GM19468 (cell line): ENCODE results near the gene PHYHIPL.

Experiments
- ATAC-seq: cut with Tn5 transposase; IDR thresholded peaks from one replicate; pipeline ENCODE4 v1.9.1; 2021; ENCODE audit warnings: mild to moderate bottlenecking, moderate library complexity, moderate number of reproducible peaks; ENCODE audit not compliant: unreplicated experiment; ENCODE audit errors: extremely low read depth

Gene PHYHIPL

GRCh38 chr10:59244871-59245270 lies 68.4 kb downstream of the PHYHIPL start:
- no peak for ATAC-seq

- no peak for ATAC-seq
Observed at GRCh38 chr10:59245686-59246085, 69.2 kb downstream of the PHYHIPL start.

- no peak for ATAC-seq
Observed at GRCh38 chr10:59252491-59252890, 76.0 kb downstream of the PHYHIPL start.

GRCh38 chr10:59255463-59255862 lies 79.0 kb downstream of the PHYHIPL start:
- no peak for ATAC-seq

GRCh38 chr10:59257224-59257623 lies 80.8 kb downstream of the PHYHIPL start:
- ATAC-seq = no peak

- ATAC-seq = no peak
Observed at GRCh38 chr10:59258890-59259289, 82.4 kb downstream of the PHYHIPL start.

GRCh38 chr10:59265141-59265540 lies 88.7 kb downstream of the PHYHIPL start:
- no peak for ATAC-seq

GRCh38 chr10:59266321-59266720 lies 89.9 kb downstream of the PHYHIPL start:
- no peak for ATAC-seq

GRCh38 chr10:59268460-59268859 lies 92.0 kb downstream of the PHYHIPL start:
- no peak for ATAC-seq

GRCh38 chr10:59269651-59270050 lies 93.2 kb downstream of the PHYHIPL start:
- no peak for ATAC-seq

- no peak for ATAC-seq
Observed at GRCh38 chr10:59270492-59270891, 94.0 kb downstream of the PHYHIPL start.

- ATAC-seq = no peak
Observed at GRCh38 chr10:59271160-59271559, 94.7 kb downstream of the PHYHIPL start.

- ATAC-seq = no peak
Observed at GRCh38 chr10:59272061-59272460, 95.6 kb downstream of the PHYHIPL start.

- no peak for ATAC-seq
Observed at GRCh38 chr10:59273445-59273844, 97.0 kb downstream of the PHYHIPL start.

- ATAC-seq = no peak
Observed at GRCh38 chr10:59276133-59276532, 99.7 kb downstream of the PHYHIPL start.

- no peak for ATAC-seq
Observed at GRCh38 chr10:59276919-59277318, 100.5 kb downstream of the PHYHIPL start.

- ATAC-seq = no peak
Observed at GRCh38 chr10:59279476-59279875, 103.0 kb downstream of the PHYHIPL start.

GRCh38 chr10:59279991-59280505 lies 103.6 kb downstream of the PHYHIPL start:
- ATAC-seq = no peak

GRCh38 chr10:59281861-59282260 lies 105.4 kb downstream of the PHYHIPL start:
- no peak for ATAC-seq

- no peak for ATAC-seq
Observed at GRCh38 chr10:59283456-59284091, 107.1 kb downstream of the PHYHIPL start.

- ATAC-seq = no peak
Observed at GRCh38 chr10:59284118-59284975, 107.9 kb downstream of the PHYHIPL start.
